Naive B cell (primary cell): Measurements from ENCODE around the gene CSDE1. TPM values are rescaled to one million over a fixed set of nuclear protein-coding genes. Genes with fewer than 3 reads are reported as not detected.
"Not testable (repeated sequence)": the region's sequence is repeated elsewhere in the genome, so short reads cannot be mapped to it uniquely, and the experiment has no call there.

Experiments used
- ATAC-seq, 2 donors: fragments of 150-1000 bp; cut with Tn5 transposase; 2 replicates each; pipeline ENCODE4 v1.10.0; 2021; ENCODE audit warnings: low read depth in 2 of 2, mild to moderate bottlenecking in 2 of 2, moderate library complexity in 2 of 2
- DNase-seq: peaks from one replicate; pipeline ENCODE4 v3.0.0; 2022
- H3K27ac Mint-ChIP-seq, 6 donors: one replicate each; pipeline ENCODE4 v1.8.0; 2020 to 2022; ENCODE audit warnings: mild to moderate bottlenecking in 6 of 6, mixed read lengths in 6 of 6, moderate library complexity in 5 of 6, inconsistent platforms in 2 of 6
- H3K27me3 Mint-ChIP-seq, 3 donors: one replicate each; pipeline ENCODE4 v1.8.0; 2021 to 2022; ENCODE audit warnings: mixed read lengths in 3 of 3, mild to moderate bottlenecking in 1 of 3
- H3K36me3 Mint-ChIP-seq, 2 donors: one replicate each; pipeline ENCODE4 v1.8.0; 2020 to 2022; ENCODE audit warnings: mixed read lengths in 2 of 2, inconsistent platforms in 1 of 2, mild to moderate bottlenecking in 1 of 2
- H3K4me1 Mint-ChIP-seq, 3 donors: one replicate each; pipeline ENCODE4 v1.8.0; 2020 to 2022; ENCODE audit warnings: mixed read lengths in 3 of 3, inconsistent platforms in 1 of 3, mild to moderate bottlenecking in 1 of 3, moderate library complexity in 1 of 3
- H3K4me3 Mint-ChIP-seq, 8 donors: one replicate each; pipeline ENCODE4 v1.8.0; 2020 to 2022; ENCODE audit warnings: mild to moderate bottlenecking in 8 of 8, mixed read lengths in 8 of 8, moderate library complexity in 8 of 8, inconsistent platforms in 2 of 8
- H3K9me3 Mint-ChIP-seq, 7 donors: one replicate each; pipeline ENCODE4 v1.8.0; 2020 to 2022; ENCODE audit warnings: mixed read lengths in 7 of 7, mild to moderate bottlenecking in 5 of 7, inconsistent platforms in 2 of 7, moderate library complexity in 1 of 7
- polyA plus RNA-seq, 6 donors: library from polyadenylated mRNA; unstranded; fragments of 300-500 nt; fragmentation: Illumina TruSeq; gene quantifications; one replicate each; pipeline ENCODE4 v1.2.3, GENCODE V29; 2021; ENCODE audit warnings: low read depth in 6 of 6

CSDE1 gene
- polyA plus RNA-seq, 6 donors from 2014 or later: 313 to 339 (median 320) TPM

DNA sequence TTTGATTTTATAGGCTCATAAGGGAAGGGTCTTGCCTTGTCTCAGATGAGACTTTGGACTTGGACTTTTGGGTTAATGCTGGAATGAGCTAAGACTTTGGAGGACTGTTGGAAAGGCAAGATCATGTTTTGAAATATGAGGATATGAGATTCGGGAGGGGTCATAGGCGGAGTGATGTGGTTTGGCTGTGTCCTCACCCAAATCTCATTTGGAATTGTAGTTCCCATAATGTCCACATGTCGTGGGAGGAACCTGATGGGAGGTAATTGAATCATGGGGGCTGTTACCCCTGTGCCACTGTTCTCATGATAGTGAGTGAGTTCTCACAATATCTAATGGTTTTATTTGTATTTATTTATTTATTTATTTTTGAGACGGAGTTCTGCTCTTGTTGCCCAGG is 6.9 kb upstream of the CSDE1 start:
- no peak overlapping the region for H3K4me3 Mint-ChIP-seq
- H3K27me3 Mint-ChIP-seq: peaks cover 0 to 7% (median 0%) of the 10 kb centered on the region in 3 donors
- peaks cover 5 to 9% of the 10 kb centered on the region in 2 donors for H3K36me3 Mint-ChIP-seq
- DNase-seq (no peak), ATAC-seq (no peak)
- peaks cover 0 to 3% (median 0%) of the 10 kb centered on the region in 3 donors for H3K4me1 Mint-ChIP-seq
- no peak overlapping the region for H3K27ac Mint-ChIP-seq
- H3K9me3 Mint-ChIP-seq: peaks cover 3 to 9% (median 6%) of the 10 kb centered on the region in 7 donors

DNA sequence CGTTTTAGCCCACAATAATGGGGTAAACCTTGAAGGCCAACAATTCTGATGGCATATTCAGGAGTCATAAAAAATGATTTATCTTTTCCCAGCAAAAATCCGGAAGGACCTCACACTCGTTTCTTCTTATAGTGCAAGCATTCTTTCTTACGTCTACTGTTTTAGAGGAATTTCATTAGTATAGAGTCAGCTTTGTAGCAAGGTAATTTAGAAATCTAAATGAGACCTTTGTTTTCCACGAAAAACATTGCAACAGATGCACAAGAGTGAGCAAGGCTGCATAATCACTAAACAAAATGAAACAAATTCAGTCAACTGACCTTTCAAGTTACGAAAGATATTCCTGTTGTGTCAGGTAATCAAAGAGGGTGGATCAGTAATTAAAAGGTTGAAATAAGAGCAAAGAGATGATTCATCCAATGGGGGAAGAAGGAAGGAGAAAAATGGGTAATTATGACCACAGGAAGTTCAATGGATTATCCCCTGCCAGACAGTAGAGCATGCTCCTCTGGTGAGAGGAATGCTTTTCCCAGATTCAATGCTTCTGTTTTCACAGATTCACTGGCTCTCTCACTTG is 560 bp upstream of the CSDE1 start:
- Mint-ChIP-seq H3K27me3 (peaks cover 0 to 6% (median 0%) of the 10 kb centered on the region in 3 donors), H3K27ac (peak overlapping the region; percentile 99 to 100 (median 100)), H3K36me3 (peaks cover 0 to 14% of the 10 kb centered on the region in 2 donors), H3K4me3 (peak overlapping the region; percentile 97 to 100 (median 100)), H3K4me1 (peaks cover 39 to 48% (median 48%) of the 10 kb centered on the region in 3 donors), H3K9me3 (peaks cover 1 to 9% (median 5%) of the 10 kb centered on the region in 7 donors)
- ATAC-seq (no peak), DNase-seq (no peak)

DNA sequence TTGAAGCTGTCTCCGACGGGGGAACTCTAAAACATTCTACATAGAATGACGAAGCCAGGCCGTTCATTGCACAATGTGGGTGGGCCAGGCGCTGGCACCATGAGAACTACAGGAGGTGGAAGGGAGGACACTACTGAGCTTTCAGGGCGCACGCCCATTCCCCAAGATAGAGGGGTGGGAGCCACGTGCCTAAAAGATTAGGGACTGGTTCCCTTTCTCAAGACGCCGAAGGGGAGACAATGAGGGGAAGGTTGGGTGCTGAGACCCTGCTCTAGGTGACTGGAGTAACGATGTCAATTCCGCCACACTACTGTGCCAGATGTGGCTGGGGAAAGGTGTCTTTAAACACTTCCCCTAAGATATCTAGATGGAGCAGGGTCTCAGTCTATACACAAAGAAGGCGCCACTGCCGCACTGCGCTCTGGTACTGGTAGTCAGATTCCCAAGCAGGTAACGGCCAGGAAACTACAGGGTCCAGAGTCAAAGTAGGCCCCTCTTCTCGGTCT is 782 bp downstream of the CSDE1 start:
- ATAC-seq: no peak
- Mint-ChIP-seq H3K4me1 (peaks cover 45 to 61% (median 55%) of the 10 kb centered on the region in 3 donors), H3K9me3 (peaks cover 0 to 5% (median 0%) of the 10 kb centered on the region in 7 donors), H3K36me3 (peaks cover 0 to 8% of the 10 kb centered on the region in 2 donors), H3K27ac (peak overlapping the region; percentile 99 to 100 (median 100)), H3K4me3 (peak overlapping the region; percentile 97 to 100 (median 100)), H3K27me3 (no peaks in the 10 kb centered on the region)
- no peak for DNase-seq

DNA sequence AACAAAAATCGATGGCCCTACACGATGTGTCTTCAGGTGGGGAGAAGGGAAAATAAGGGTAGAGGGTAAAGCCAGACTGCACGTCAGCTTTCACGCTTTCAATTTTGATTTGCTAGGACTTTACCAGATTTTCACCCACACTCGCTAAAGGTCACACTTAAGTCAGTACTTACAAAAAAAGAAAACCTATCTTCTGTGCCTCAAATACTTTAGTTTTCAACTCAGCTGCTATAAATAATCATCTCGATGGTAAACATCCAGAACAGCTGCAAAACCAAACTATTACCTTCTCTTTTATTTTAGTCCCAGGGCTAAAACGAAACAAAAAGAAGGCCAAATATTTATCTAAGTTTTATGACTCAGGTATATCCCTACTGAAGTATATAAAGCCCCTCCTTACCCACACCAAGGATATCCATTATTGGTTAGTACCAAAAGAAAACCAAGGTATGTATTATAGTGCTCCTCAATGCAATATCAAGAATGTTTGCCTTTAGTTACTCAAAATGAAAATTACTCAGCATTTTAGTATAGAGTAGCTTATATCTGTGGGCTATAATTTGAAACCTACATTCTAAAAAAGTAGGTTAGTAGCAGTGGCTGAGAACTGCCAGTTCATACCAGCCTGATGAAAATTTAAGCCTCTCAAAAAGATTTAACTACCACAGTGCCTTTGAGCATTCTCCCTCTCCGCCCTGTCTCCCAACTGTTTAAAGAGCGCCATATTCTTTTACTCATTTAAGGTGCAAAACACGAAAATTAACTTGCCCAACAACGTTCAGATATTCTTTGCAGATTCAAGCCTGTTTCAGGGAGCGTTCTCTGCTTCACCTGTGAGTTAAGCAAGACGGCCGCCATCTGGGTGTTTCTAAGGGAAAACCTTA is 1.5 kb downstream of the CSDE1 start:
- ATAC-seq (no peak), DNase-seq (no peak)
- H3K4me1 Mint-ChIP-seq: peaks cover 52 to 69% (median 62%) of the 10 kb centered on the region in 3 donors
- H3K36me3 Mint-ChIP-seq: peaks cover 0 to 8% of the 10 kb centered on the region in 2 donors
- peak overlapping the region in 5 of 6 donors; percentile 58 to 100 (median 99) for H3K27ac Mint-ChIP-seq
- peak overlapping the region; percentile 97 to 100 (median 100) for H3K4me3 Mint-ChIP-seq
- peaks cover 0 to 5% (median 0%) of the 10 kb centered on the region in 7 donors for H3K9me3 Mint-ChIP-seq
- H3K27me3 Mint-ChIP-seq: no peaks in the 10 kb centered on the region

DNA sequence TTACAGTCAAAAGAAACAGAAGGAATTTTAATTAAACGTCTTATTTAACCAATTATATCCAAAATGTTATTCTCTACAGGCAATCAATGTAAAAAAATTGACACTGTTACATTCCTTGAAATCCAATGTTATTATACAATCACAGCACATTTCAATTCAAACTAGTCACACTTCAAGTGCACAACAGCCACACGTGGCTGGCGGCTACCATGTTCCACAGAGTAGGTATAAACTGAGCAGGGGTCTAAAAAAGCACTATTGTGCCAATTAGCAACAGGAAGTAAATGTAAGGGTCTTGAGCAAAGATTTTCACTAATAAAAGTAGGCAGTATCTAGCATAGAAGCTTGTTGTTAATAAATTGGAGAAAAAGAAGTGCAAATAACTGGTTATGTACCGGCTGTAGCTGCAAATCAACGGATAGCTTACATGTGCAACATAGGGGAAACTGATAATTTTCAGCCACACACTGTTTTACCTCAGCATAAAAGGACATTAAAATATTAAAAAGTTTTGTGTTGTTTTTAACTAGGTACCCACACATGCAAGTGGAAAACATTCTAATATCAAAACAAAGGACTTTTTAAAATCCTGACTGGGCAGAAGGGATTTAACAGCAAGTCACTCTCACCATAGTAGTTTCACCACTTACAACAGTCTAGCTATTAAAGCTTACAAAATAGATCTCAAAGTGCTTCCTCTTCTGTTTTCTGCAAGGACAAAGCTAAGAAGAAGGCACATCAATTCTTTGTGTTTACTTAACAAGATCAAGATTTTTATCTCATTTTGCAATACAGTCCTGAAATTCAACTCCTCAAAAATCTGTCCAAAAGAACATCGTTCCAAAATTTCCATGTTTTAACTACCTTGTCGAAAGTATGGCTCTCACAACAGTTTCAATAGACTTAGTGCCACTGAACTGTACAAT is 2.5 kb downstream of the CSDE1 start:
- Mint-ChIP-seq H3K27me3 (no peaks in the 10 kb centered on the region), H3K4me1 (peaks cover 58 to 78% (median 72%) of the 10 kb centered on the region in 3 donors), H3K4me3 (peak overlapping the region; percentile 33 to 100 (median 98)), H3K9me3 (peaks cover 0 to 5% (median 0%) of the 10 kb centered on the region in 7 donors), H3K36me3 (peaks cover 0 to 8% of the 10 kb centered on the region in 2 donors), H3K27ac (peak overlapping the region in 4 of 6 donors; percentile 14 to 100 (median 51))
- DNase-seq (no peak), ATAC-seq (no peak)

DNA sequence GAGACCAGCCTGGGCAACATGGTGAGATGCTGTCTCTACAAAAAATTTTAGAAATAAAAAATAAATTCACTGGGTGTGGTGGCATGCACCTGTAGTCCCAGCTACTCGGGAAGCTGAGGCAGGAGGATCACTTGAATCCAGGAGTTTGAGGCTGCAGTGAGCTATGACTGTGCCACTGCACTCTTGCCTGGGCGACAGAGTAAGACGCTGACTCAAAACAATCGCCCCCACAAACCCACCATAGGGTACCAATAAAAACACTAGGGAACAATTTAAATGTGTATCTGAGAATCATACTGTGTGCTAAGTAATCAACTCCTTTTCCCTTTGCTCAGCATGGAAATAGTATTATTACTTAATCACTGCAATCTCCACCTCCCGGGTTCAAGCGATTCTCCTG is 4.1 kb downstream of the CSDE1 start:
- not testable (repeated sequence) for H3K27me3 Mint-ChIP-seq, H3K36me3 Mint-ChIP-seq, H3K27ac Mint-ChIP-seq, ATAC-seq, H3K9me3 Mint-ChIP-seq, DNase-seq
- Mint-ChIP-seq H3K4me1 (peaks cover 62 to 90% (median 84%) of the 10 kb centered on the region in 3 donors), H3K4me3 (peak overlapping the region in 4 of 8 donors; percentile 42 to 98 (median 58))

DNA sequence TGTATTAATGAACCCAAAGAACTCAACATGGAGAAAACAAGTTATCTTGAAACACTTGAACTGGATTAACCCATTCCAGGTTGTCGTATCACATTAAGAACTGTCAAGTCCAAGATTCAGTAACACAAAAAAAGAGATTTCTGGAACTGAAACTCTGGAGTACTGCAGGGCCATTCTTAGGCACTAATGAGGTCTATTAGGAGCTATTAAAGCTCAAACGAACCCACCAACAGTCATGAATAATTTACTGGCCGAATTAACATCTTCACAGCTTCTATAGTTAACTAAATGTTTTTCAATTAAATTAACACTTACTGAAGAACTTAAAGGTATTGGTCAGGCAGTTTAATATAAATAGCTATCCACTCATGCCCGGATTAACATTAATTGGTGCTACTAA is 4.6 kb downstream of the CSDE1 start:
- DNase-seq (no peak), ATAC-seq (no peak)
- Mint-ChIP-seq H3K27me3 (no peaks in the 10 kb centered on the region), H3K4me1 (peaks cover 63 to 91% (median 84%) of the 10 kb centered on the region in 3 donors), H3K27ac (no peak overlapping the region), H3K9me3 (no peaks in the 10 kb centered on the region), H3K4me3 (peak overlapping the region in 2 of 8 donors; percentile 1 to 69), H3K36me3 (peaks cover 2 to 3% of the 10 kb centered on the region in 2 donors)

DNA sequence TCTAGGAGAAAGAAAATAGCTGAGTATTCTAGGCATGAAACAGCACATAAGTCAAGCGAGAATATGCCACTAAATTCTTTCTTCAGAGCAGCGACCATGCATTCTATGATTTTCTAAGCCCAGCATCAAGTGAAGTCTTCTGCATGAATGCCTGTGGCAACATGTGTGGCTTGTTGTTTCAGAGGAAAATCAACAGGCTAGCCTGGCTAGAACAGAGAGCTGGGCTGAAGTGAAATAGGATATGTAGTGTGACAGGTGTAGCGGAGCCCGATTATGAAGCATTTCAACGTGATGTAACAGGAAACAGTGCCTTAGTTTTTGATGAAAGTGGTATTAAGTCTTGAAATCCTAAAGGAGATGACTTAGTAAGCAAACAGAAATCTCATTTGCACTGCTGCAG is 7.0 kb downstream of the CSDE1 start:
- peak overlapping the region in 1 of 8 donors; percentile 76 for H3K4me3 Mint-ChIP-seq
- no peak for ATAC-seq
- no peaks in the 10 kb centered on the region for H3K9me3 Mint-ChIP-seq
- H3K27me3 Mint-ChIP-seq: no peaks in the 10 kb centered on the region
- DNase-seq: no peak
- H3K27ac Mint-ChIP-seq: no peak overlapping the region
- peaks cover 0 to 8% of the 10 kb centered on the region in 2 donors for H3K36me3 Mint-ChIP-seq
- H3K4me1 Mint-ChIP-seq: peaks cover 57 to 76% (median 67%) of the 10 kb centered on the region in 3 donors

DNA sequence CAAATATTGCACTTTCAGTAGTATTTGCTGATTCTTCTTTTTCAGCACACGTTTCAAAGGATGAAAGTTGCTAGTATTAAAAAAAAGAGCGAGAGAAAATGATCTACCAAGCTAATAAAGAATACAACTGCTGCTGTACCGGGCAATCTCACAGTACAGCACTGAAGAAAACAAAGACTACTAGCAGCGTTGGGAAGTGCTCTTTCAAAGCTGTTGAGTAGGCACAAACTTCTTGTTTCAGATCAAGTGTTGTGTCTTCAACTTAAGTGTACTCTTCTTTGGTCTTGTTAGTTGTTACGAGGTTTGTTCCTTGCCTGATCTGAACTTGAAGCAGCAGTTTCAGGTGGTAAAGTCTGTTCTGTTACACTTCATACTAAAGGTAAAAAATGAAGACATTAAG is 7.9 kb downstream of the CSDE1 start:
- Mint-ChIP-seq H3K4me3 (no peak overlapping the region), H3K27ac (no peak overlapping the region), H3K27me3 (no peaks in the 10 kb centered on the region), H3K36me3 (peaks cover 0 to 8% of the 10 kb centered on the region in 2 donors), H3K4me1 (peaks cover 49 to 71% (median 62%) of the 10 kb centered on the region in 3 donors), H3K9me3 (no peaks in the 10 kb centered on the region)
- DNase-seq (no peak), ATAC-seq (no peak)

DNA sequence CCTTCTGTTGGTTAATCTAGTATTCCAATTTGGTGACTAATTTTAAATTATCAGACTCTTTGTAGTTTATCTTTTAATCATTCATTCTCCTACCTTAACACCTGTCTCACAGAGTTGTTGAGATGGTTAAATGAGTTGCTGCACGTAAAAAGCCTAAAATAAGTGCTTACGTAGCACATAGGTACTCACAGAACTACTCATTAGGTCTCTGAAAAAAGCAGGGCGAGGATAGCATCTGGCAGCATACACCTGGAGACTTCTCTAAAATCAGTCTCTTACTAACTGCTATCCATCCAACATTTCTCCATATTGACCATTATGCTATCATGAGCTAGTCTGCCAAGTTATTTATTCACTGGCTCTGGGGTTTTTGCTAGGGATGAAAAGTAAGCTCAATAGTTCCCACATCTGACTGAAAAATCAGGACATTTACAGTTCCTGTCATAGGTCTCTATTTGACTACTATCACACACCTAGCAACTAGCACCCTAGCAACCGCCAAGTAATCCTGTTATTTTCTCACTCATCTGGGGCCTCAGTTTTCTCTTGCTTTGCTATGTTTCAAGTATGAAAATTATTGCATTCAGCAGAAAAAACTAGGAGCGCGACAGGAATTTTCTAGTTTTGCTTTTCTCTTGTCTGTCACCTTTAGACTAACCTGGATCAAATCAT is 11.2 kb downstream of the CSDE1 start:
- DNase-seq (no peak), ATAC-seq (no peak)
- Mint-ChIP-seq H3K9me3 (no peaks in the 10 kb centered on the region), H3K27ac (peak overlapping the region in 1 of 6 donors; percentile 63), H3K36me3 (peaks cover under 1 to 14% of the 10 kb centered on the region in 2 donors), H3K27me3 (no peaks in the 10 kb centered on the region), H3K4me1 (peaks cover 39 to 55% (median 54%) of the 10 kb centered on the region in 3 donors), H3K4me3 (no peak overlapping the region)

DNA sequence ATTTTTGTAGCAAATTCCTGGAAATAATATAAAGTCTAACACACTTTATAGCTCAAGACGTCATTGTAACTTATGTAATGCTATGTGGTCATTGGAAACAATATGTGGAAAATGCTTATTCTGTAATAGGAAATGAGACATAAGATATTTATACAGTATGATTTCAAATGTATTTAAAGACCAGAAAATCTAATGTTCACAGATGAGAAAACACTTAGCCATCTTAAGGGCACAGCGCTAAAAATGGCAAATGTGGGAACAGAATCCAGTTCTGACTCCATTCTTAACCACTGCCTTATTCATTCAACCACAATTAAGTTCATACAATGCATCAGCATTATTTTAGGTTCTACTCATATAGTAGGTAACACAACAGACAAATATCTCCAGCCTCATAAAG is 12.5 kb downstream of the CSDE1 start:
- H3K4me3 Mint-ChIP-seq: no peak overlapping the region
- ATAC-seq (no peak), DNase-seq (no peak)
- peaks cover 6 to 14% of the 10 kb centered on the region in 2 donors for H3K36me3 Mint-ChIP-seq
- H3K27ac Mint-ChIP-seq: no peak overlapping the region
- no peaks in the 10 kb centered on the region for H3K9me3 Mint-ChIP-seq
- no peaks in the 10 kb centered on the region for H3K27me3 Mint-ChIP-seq
- peaks cover 35 to 49% (median 43%) of the 10 kb centered on the region in 3 donors for H3K4me1 Mint-ChIP-seq
